ENCODE data around the gene SCP2.

The SCP2 gene

GRCh38 chr1:53047737-53048736, 121.0 kb downstream of the SCP2 start (continued):
- TF ChIP-seq ZBTB44 (tag by site-specific recombination; IDR thresholded peaks at IDR 0.05) = no peak
- no peak for TF ChIP-seq PRDM4 (tag by site-specific recombination; IDR thresholded peaks at IDR 0.05)
- no peak for TF ChIP-seq ZNF350 (tag by site-specific recombination; IDR thresholded peaks at IDR 0.05)
- no peak for TF ChIP-seq ZNF580 (tag by site-specific recombination; IDR thresholded peaks at IDR 0.05)
- TF ChIP-seq ZNF660 (tag by site-specific recombination; IDR thresholded peaks at IDR 0.05) = no peak
- peak; percentile 39; the same call in 1 of the 2 replicates for TF ChIP-seq SP7 (tag by site-specific recombination; IDR thresholded peaks at IDR 0.05)
- TF ChIP-seq ZBTB17 (tag by site-specific recombination; IDR thresholded peaks at IDR 0.05) = no peak
- peak; percentile 66 for TF ChIP-seq TRIM28 (IDR thresholded peaks at IDR 0.05; ENCODE audit: borderline replicate concordance, low read length)
- peak; percentile 33; the same call in 1 of the 2 replicates for TF ChIP-seq ZNF600 (tag by site-specific recombination; IDR thresholded peaks at IDR 0.05)
- TF ChIP-seq KLF17 (tag by site-specific recombination; IDR thresholded peaks at IDR 0.05) = 0 out of 2 replicates have a peak, but pooled peaks have one; percentile 13
- no peak for TF ChIP-seq ZNF449 (tag by site-specific recombination; IDR thresholded peaks at IDR 0.05)
- TF ChIP-seq ZNF629 (tag by site-specific recombination; IDR thresholded peaks at IDR 0.05) = peak; percentile 52
- TF ChIP-seq ZNF184 (tag by site-specific recombination; IDR thresholded peaks at IDR 0.05) = 0 out of 2 replicates have a peak, but pooled peaks have one; percentile 28
- TF ChIP-seq ZXDB (tag by site-specific recombination; IDR thresholded peaks at IDR 0.05) = peak; percentile 40; the same call in 1 of the 2 replicates
- TF ChIP-seq INSM2 (tag by site-specific recombination; IDR thresholded peaks at IDR 0.05) = peak; percentile 17; the same call in 1 of the 2 replicates
- no peak for TF ChIP-seq ZNF645 (tag by site-specific recombination; IDR thresholded peaks at IDR 0.05)
- no peak for TF ChIP-seq ZEB2 (tag by site-specific recombination; IDR thresholded peaks at IDR 0.05)
